Nephron (organoid): Measurements from ENCODE around the gene DCX.

Source experiments
- H3K27ac Mint-ChIP-seq, 3 experiments: 2 replicates each; pipeline ENCODE4 v1.8.0; 2020; ENCODE audit warnings: mixed read lengths in 3 of 3, mild to moderate bottlenecking in 2 of 3, moderate library complexity in 1 of 3
- H3K27me3 Mint-ChIP-seq: 2 replicates; pipeline ENCODE4 v1.8.0; 2021; ENCODE audit warnings: low read depth, mild to moderate bottlenecking, moderate library complexity, mixed read lengths
- H3K36me3 Mint-ChIP-seq: 2 replicates; pipeline ENCODE4 v1.8.0; 2020; ENCODE audit warnings: low read depth, mixed read lengths
- H3K4me1 Mint-ChIP-seq: 2 replicates; pipeline ENCODE4 v1.8.0; 2020; ENCODE audit warnings: mixed read lengths
- H3K4me3 Mint-ChIP-seq, 3 experiments: 2 replicates each; pipeline ENCODE4 v1.8.0; 2020; ENCODE audit warnings: mild to moderate bottlenecking in 3 of 3, mixed read lengths in 3 of 3, moderate library complexity in 2 of 3
- H3K9me3 Mint-ChIP-seq: 2 replicates; pipeline ENCODE4 v1.8.0; 2020; ENCODE audit warnings: mixed read lengths
- TF ChIP-seq, protein P1 (sequence below), 3 experiments: fragments of 200-600 bp; sonication (generic); IDR thresholded peaks; one replicate each; pipeline ENCODE4 v1.5.0; 2021; ENCODE audit warnings: antibody characterized with exemption in 3 of 3; ENCODE audit not compliant: unreplicated experiment in 3 of 3

The DCX gene

DNA sequence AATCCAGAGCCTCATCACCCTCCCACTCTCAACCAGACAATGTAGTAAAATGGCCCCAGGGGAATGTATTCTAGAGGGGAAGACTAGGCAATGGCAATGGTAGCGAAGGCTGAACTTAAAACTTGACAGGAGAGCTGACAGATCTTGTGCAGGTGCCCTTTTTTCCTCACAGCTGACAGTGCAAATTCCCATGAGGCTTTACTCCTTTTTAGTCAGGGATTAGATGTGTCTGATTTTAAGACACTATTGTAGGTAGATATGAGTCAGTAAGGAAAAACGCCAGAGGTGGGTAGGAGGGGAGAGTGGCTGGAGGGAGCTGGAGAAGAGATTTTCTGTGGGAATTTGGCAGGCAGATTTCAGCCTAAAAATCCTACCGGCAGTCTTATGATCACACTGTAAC is 152.4 kb downstream of the DCX start:
- TF ChIP-seq, protein P1, sequence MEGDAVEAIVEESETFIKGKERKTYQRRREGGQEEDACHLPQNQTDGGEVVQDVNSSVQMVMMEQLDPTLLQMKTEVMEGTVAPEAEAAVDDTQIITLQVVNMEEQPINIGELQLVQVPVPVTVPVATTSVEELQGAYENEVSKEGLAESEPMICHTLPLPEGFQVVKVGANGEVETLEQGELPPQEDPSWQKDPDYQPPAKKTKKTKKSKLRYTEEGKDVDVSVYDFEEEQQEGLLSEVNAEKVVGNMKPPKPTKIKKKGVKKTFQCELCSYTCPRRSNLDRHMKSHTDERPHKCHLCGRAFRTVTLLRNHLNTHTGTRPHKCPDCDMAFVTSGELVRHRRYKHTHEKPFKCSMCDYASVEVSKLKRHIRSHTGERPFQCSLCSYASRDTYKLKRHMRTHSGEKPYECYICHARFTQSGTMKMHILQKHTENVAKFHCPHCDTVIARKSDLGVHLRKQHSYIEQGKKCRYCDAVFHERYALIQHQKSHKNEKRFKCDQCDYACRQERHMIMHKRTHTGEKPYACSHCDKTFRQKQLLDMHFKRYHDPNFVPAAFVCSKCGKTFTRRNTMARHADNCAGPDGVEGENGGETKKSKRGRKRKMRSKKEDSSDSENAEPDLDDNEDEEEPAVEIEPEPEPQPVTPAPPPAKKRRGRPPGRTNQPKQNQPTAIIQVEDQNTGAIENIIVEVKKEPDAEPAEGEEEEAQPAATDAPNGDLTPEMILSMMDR (IDR thresholded peaks at IDR 0.05; ENCODE audit: unreplicated experiment in 3 of 3) = no peak
- Mint-ChIP-seq H3K4me3 (peak overlapping the region in 1 of 3 experiments; percentile 2), H3K9me3 (no peaks in the 10 kb centered on the region), H3K4me1 (peaks cover 63% of the 10 kb centered on the region), H3K36me3 (peaks cover 9% of the 10 kb centered on the region), H3K27ac (peak overlapping the region in 2 of 3 experiments; percentile 43 to 55), H3K27me3 (no peaks in the 10 kb centered on the region)

- no peak overlapping the region for H3K4me3 Mint-ChIP-seq
- peak overlapping the region; percentile 40 to 65 (median 44) for H3K27ac Mint-ChIP-seq
- peaks cover 56% of the 10 kb centered on the region for H3K4me1 Mint-ChIP-seq
- H3K9me3 Mint-ChIP-seq = no peaks in the 10 kb centered on the region
- peaks cover 18% of the 10 kb centered on the region for H3K36me3 Mint-ChIP-seq
- TF ChIP-seq, protein P1 (IDR thresholded peaks at IDR 0.05; ENCODE audit: unreplicated experiment in 3 of 3) = no peak
- H3K27me3 Mint-ChIP-seq = no peaks in the 10 kb centered on the region
Observed at GRCh38 chrX:111257733-111258132, 154.3 kb downstream of the DCX start.

GRCh38 chrX:111254896-111255693 is 156.9 kb downstream of the DCX start:
- Mint-ChIP-seq H3K27me3 (no peaks in the 10 kb centered on the region), H3K36me3 (peaks cover 20% of the 10 kb centered on the region), H3K4me1 (peaks cover 33% of the 10 kb centered on the region), H3K9me3 (no peaks in the 10 kb centered on the region), H3K4me3 (no peak overlapping the region), H3K27ac (peak overlapping the region in 1 of 3 experiments; percentile 70)
- TF ChIP-seq, protein P1 (IDR thresholded peaks at IDR 0.05; ENCODE audit: unreplicated experiment in 3 of 3) = no peak

GRCh38 chrX:111244235-111244750 is 167.7 kb downstream of the DCX start:
- H3K4me1 Mint-ChIP-seq = no peaks in the 10 kb centered on the region
- peaks cover 3% of the 10 kb centered on the region for H3K9me3 Mint-ChIP-seq
- H3K36me3 Mint-ChIP-seq = peaks cover 11% of the 10 kb centered on the region
- peak overlapping the region in 2 of 3 experiments; percentile 1 to 38 for H3K27ac Mint-ChIP-seq
- TF ChIP-seq, protein P1 (IDR thresholded peaks at IDR 0.05; ENCODE audit: unreplicated experiment in 3 of 3) = peak; percentile 65 to 81 (median 75)
- H3K4me3 Mint-ChIP-seq = no peak overlapping the region
- peaks cover 7% of the 10 kb centered on the region for H3K27me3 Mint-ChIP-seq
